Activated gamma-delta T cell (primary cell): ENCODE measurements around the gene NUP214.

Experiments
- DNase-seq: peaks from one replicate; lab custom pipeline; 2025; lab: John Stamatoyannopoulos, UW

The NUP214 gene

GRCh38 chr9:131277287-131277909 is 152.0 kb downstream of the NUP214 start:
- DNase-seq, result no peak

GRCh38 chr9:131277910-131278701 is 152.7 kb downstream of the NUP214 start:
- DNase-seq, result peak; percentile 34

DNA sequence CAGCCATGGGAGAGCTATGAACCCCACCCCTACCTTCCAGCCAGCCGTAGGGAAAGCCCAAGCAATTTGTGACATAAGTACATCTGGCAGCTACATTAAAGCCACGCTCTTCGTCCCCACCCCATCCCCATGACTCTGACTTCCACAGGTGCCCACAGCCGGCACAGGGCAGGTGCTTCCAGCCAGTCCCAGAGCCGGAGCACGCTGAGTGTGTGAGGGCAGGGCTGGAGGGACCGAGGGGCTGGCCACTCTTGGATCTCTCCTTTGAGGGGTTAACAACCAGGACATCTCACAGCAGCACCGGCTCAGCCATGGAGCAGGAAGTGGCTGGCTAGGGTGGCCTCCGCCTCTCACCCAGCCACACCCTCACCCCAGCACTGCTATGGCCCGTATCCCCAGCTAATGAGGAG is 153.3 kb downstream of the NUP214 start:
- no peak for DNase-seq

GRCh38 chr9:131279196-131279862 is 153.9 kb downstream of the NUP214 start:
- DNase-seq, result no peak

DNA sequence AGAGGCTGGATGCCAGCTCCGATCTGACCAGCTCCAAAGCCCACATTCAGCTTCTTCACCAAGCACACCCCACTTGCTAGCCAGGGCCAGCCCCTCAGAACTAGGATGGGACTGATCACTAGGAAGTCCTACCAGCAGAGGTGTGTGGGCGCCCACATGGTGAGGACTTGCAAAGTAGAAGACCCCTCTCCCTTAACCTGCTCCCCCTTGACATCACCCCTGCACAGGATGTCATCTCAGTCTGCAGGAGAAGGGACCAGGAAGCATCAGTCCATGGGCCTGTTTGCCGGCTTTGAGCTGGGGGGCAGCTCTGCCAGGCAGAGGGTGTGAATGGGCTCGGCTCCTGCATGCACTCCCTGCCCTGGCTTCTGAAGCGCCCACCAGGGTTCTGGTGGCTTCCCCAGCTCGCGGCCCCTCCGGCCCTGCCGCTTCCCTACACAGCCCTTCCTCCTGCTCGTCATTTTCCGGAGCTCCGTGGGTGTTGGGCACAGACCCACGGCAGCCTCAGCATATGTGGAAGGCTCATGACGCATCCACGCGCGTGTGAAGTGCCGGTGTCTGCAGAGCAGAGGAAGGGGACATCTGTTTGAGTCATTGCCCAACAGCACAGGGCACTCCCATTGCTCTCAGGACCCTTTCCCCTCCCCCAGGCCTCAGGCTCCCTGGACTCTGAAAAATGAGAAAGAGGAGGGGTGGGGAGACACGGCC is 154.6 kb downstream of the NUP214 start:
- no peak for DNase-seq

- no peak for DNase-seq
Measured at GRCh38 chr9:131280660-131281059, 155.3 kb downstream of the NUP214 start.

DNA sequence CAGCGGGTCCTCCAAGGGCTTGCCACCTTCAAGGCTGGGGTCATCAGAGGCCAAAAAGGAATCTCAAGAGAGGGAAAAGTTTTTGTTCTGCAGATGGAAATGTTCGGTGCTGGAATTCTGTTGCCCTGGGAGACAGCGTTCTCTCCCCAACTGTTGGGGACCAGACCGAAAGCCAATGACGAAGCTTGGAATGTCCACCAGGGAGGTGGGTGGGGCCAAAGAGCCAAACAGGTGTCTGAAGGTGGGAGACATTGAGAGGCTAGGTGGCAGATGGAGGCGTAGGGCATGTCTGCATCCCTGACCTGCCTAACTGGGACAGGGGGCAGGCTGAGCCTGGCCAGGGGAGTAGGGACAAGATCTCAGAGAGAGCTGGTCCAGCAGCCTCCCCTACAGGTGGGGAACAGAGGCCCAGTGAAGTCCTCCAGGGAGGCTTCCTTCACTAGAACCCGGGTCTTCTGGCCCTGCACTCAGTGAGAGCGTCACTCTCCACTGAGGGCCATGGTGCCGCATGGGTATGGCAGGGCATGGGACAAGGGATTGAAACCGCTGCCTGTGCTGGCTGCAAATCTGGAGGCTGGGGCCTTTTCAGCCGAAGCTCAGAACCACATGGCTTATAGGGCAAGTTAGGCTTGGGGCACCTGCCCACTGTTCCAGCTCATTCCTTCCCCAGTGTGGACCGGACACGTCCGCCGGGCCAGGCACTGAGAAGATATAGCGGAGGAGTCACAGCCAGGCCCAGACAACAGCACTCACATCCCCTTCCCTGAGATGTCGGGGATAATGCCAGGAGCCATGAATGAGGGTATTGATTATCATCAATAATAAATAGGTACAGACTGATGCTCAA is 156.0 kb downstream of the NUP214 start:
- no peak for DNase-seq

DNA sequence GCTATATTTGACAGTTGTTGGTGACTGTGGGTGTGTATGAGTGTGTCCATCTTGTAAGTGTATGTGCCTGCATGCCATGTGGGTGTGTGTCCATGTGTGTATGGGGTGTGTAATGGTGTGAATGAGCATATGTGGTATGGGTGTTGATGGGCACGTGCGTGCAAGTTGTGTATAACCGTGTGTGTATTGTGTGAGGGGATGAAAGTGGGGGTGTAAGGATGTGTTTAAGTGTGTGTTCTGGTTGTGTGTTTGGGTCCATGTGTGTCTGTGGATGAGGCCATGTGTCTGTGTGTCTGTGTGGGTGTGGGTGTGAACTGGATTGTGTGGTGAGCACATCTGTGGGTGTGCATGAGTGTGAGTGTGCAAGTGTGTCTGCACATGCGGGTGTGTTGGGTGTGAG is 156.8 kb downstream of the NUP214 start:
- no peak for DNase-seq

- no peak for DNase-seq
Measured at GRCh38 chr9:131282688-131283422, 157.5 kb downstream of the NUP214 start.
